Panc1 (cell line): ENCODE measurements around the gene PRSS3.
"Not testable (repeated sequence)": the region's sequence is repeated elsewhere in the genome, so short reads cannot be mapped to it uniquely, and the experiment has no call there.

Experiments used
- POLR2AphosphoS5 ChIP-seq: IDR thresholded peaks from 2 replicates; pipeline ENCODE4 v1.6.1; 2012; ENCODE audit warnings: mild to moderate bottlenecking, low read depth, low read length, moderate library complexity
- SIN3A ChIP-seq: IDR thresholded peaks from 2 replicates; pipeline ENCODE4 v1.6.1; 2012; ENCODE audit warnings: low read depth, mild to moderate bottlenecking, low read length, moderate library complexity, borderline replicate concordance; ENCODE audit not compliant: insufficient read depth
- TF ChIP-seq, protein P1 (sequence below): fragments of 450-650 bp; IDR thresholded peaks from 2 replicates; pipeline ENCODE4 v1.5.1; 2017; ENCODE audit warnings: mild to moderate bottlenecking

GRCh38 chr9:33749305-33749654 is 46.1 kb upstream of the PRSS3 start:
- TF ChIP-seq POLR2AphosphoS5, SIN3A: not testable (repeated sequence)
- TF ChIP-seq, protein P1, sequence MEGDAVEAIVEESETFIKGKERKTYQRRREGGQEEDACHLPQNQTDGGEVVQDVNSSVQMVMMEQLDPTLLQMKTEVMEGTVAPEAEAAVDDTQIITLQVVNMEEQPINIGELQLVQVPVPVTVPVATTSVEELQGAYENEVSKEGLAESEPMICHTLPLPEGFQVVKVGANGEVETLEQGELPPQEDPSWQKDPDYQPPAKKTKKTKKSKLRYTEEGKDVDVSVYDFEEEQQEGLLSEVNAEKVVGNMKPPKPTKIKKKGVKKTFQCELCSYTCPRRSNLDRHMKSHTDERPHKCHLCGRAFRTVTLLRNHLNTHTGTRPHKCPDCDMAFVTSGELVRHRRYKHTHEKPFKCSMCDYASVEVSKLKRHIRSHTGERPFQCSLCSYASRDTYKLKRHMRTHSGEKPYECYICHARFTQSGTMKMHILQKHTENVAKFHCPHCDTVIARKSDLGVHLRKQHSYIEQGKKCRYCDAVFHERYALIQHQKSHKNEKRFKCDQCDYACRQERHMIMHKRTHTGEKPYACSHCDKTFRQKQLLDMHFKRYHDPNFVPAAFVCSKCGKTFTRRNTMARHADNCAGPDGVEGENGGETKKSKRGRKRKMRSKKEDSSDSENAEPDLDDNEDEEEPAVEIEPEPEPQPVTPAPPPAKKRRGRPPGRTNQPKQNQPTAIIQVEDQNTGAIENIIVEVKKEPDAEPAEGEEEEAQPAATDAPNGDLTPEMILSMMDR, result not testable (repeated sequence)
